Neural cell (in vitro differentiated cells): ENCODE results near the gene GAA. TPM values are rescaled to one million over a fixed set of nuclear protein-coding genes. Genes with fewer than 3 reads are reported as not detected.

Experiments
- H2AFZ ChIP-seq: fragments of 200-600, 300-800 bp; sonication (generic), shearing (Covaris generic); 2 replicates; pipeline ENCODE4 v1.6.0; 2014; ENCODE audit warnings: low read depth, mild to moderate bottlenecking, antibody characterized with exemption, low read length, moderate library complexity
- H3F3A ChIP-seq: fragments of 200-600 bp; shearing (Covaris generic); 2 replicates; pipeline ENCODE4 v1.6.1; 2016; ENCODE audit warnings: mild to moderate bottlenecking, moderate library complexity, mixed read lengths, antibody characterized with exemption, low read length; ENCODE audit not compliant: insufficient read depth, poor library complexity, severe bottlenecking
- H3K27ac ChIP-seq: fragments of 200-600, 300-800 bp; sonication (generic), shearing (Covaris generic); 2 replicates; pipeline ENCODE4 v1.5.1; 2014; ENCODE audit warnings: mild to moderate bottlenecking, low read length, moderate library complexity
- H3K27me3 ChIP-seq: fragments of 300-800, 200-600 bp; sonication (generic), shearing (Covaris generic); 2 replicates; pipeline ENCODE4 v1.6.0; 2014; ENCODE audit warnings: mild to moderate bottlenecking, low read depth, low read length, moderate library complexity; ENCODE audit not compliant: insufficient read depth
- H3K36me3 ChIP-seq: fragments of 300-800, 200-600 bp; sonication (generic), shearing (Covaris generic); 2 replicates; pipeline ENCODE4 v1.5.1; 2014; ENCODE audit warnings: mild to moderate bottlenecking, antibody characterized with exemption, low read length, moderate library complexity; ENCODE audit not compliant: insufficient read depth
- H3K4me2 ChIP-seq: fragments of 300-800, 200-600 bp; sonication (generic), shearing (Covaris generic); 2 replicates; pipeline ENCODE4 v1.6.0; 2014; ENCODE audit warnings: mild to moderate bottlenecking, low read length
- H3K4me3 ChIP-seq: fragments of 300-800, 200-600 bp; sonication (generic), shearing (Covaris generic); 2 replicates; pipeline ENCODE4 v1.5.1; 2014; ENCODE audit warnings: mild to moderate bottlenecking, low read length, moderate library complexity
- H3K79me2 ChIP-seq: fragments of 200-600 bp; shearing (Covaris generic); replicated peaks from 2 replicates; pipeline ENCODE4 v1.6.0; 2014; ENCODE audit warnings: mild to moderate bottlenecking, low read length, moderate library complexity; ENCODE audit not compliant: insufficient read depth
- H3K9ac ChIP-seq: fragments of 300-800, 200-600 bp; sonication (generic), shearing (Covaris generic); 2 replicates; pipeline ENCODE4 v1.6.1; 2016; ENCODE audit warnings: mild to moderate bottlenecking, low read length, mixed read lengths
- H3K9me2 ChIP-seq: fragments of 200-600 bp; shearing (Covaris generic); 2 replicates; pipeline ENCODE4 v1.6.1; 2016; ENCODE audit warnings: mild to moderate bottlenecking, low read length, mixed read lengths; ENCODE audit not compliant: insufficient read depth
- H3K9me3 ChIP-seq: fragments of 200-600, 300-800 bp; sonication (generic), shearing (Covaris generic); 2 replicates; pipeline ENCODE4 v1.6.1; 2016; ENCODE audit warnings: mild to moderate bottlenecking, mixed run types, low read length, moderate library complexity, mixed read lengths
- H4K20me1 ChIP-seq: fragments of 200-600 bp; shearing (Covaris generic); 2 replicates; pipeline ENCODE4 v1.6.1; 2016; ENCODE audit warnings: mild to moderate bottlenecking, mixed run types; ENCODE audit not compliant: insufficient read depth
- CTCF ChIP-seq: fragments of 450-650 bp; IDR thresholded peaks from 2 replicates; pipeline ENCODE4 v1.5.1; 2014; ENCODE audit warnings: antibody characterized with exemption, mild to moderate bottlenecking, moderate library complexity; ENCODE audit not compliant: poor library complexity, severe bottlenecking
- EP300 ChIP-seq: fragments of 450-650 bp; conservative IDR thresholded peaks from 2 replicates; pipeline ENCODE4 v1.6.1; 2014; ENCODE audit warnings: antibody characterized with exemption, mild to moderate bottlenecking, moderate library complexity; ENCODE audit not compliant: poor library complexity, severe bottlenecking
- EZH2 ChIP-seq: fragments of 200-600, 300-800 bp; shearing (Covaris generic), sonication (generic); IDR thresholded peaks from 2 replicates; pipeline ENCODE4 v1.6.1; 2014; ENCODE audit warnings: antibody characterized with exemption, low read length, borderline replicate concordance, mild to moderate bottlenecking; ENCODE audit not compliant: insufficient read depth, poor library complexity, severe bottlenecking
- MXI1 ChIP-seq: fragments of 450-650 bp; conservative IDR thresholded peaks from 2 replicates; pipeline ENCODE4 v1.6.1; 2014; ENCODE audit warnings: antibody characterized with exemption, mild to moderate bottlenecking; ENCODE audit not compliant: poor library complexity, severe bottlenecking
- POLR2AphosphoS5 ChIP-seq: IDR thresholded peaks from 2 replicates; pipeline ENCODE4 v1.6.1; 2012
- RAD21 ChIP-seq: fragments of 450-650 bp; conservative IDR thresholded peaks from 2 replicates; pipeline ENCODE4 v1.6.1; 2014; ENCODE audit warnings: antibody characterized with exemption, mild to moderate bottlenecking, moderate library complexity
- SMC3 ChIP-seq: fragments of 450-650 bp; conservative IDR thresholded peaks from 2 replicates; pipeline ENCODE4 v1.6.1; 2014; ENCODE audit warnings: antibody characterized with exemption, mild to moderate bottlenecking, moderate library complexity; ENCODE audit not compliant: poor library complexity
- TAF1 ChIP-seq: IDR thresholded peaks from 2 replicates; pipeline ENCODE4 v1.6.1; 2012; ENCODE audit warnings: low read depth
- polyA plus RNA-seq: library from polyadenylated mRNA; depleted of rRNA; stranded (reverse); fragments of >200 nt; gene quantifications from 2 replicates; pipeline ENCODE4 v1.2.3, GENCODE V29; 2014
- TF ChIP-seq, protein P1 (sequence below): IDR thresholded peaks from 2 replicates; pipeline ENCODE4 v1.6.1; 2012; ENCODE audit warnings: borderline replicate concordance

GAA gene
- polyA plus RNA-seq, 1 donor from 2014 or later: 58.9 TPM

- Histone ChIP-seq H3K4me2 (no peak overlapping the region), H3F3A (no peaks in the 10 kb centered on the region), H3K9ac (no peak overlapping the region), H3K4me3 (no peak overlapping the region), H3K27me3 (no peaks in the 10 kb centered on the region), H2AFZ (no peak overlapping the region), H3K36me3 (no peaks in the 10 kb centered on the region), H4K20me1 (no peaks in the 10 kb centered on the region), H3K79me2 (no peaks in the 10 kb centered on the region), H3K27ac (no peak overlapping the region), H3K9me2 (no peaks in the 10 kb centered on the region), H3K9me3 (no peaks in the 10 kb centered on the region)
- TF ChIP-seq, protein P1, sequence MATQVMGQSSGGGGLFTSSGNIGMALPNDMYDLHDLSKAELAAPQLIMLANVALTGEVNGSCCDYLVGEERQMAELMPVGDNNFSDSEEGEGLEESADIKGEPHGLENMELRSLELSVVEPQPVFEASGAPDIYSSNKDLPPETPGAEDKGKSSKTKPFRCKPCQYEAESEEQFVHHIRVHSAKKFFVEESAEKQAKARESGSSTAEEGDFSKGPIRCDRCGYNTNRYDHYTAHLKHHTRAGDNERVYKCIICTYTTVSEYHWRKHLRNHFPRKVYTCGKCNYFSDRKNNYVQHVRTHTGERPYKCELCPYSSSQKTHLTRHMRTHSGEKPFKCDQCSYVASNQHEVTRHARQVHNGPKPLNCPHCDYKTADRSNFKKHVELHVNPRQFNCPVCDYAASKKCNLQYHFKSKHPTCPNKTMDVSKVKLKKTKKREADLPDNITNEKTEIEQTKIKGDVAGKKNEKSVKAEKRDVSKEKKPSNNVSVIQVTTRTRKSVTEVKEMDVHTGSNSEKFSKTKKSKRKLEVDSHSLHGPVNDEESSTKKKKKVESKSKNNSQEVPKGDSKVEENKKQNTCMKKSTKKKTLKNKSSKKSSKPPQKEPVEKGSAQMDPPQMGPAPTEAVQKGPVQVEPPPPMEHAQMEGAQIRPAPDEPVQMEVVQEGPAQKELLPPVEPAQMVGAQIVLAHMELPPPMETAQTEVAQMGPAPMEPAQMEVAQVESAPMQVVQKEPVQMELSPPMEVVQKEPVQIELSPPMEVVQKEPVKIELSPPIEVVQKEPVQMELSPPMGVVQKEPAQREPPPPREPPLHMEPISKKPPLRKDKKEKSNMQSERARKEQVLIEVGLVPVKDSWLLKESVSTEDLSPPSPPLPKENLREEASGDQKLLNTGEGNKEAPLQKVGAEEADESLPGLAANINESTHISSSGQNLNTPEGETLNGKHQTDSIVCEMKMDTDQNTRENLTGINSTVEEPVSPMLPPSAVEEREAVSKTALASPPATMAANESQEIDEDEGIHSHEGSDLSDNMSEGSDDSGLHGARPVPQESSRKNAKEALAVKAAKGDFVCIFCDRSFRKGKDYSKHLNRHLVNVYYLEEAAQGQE: no peak
- TF ChIP-seq RAD21 (no peak), POLR2AphosphoS5 (no peak), EP300 (no peak), MXI1 (no peak), EZH2 (no peak), SMC3 (no peak), TAF1 (no peak), CTCF (no peak)
These were observed 33.9 kb upstream of the GAA start for GRCh38 chr17:80067393-80067986.

DNA sequence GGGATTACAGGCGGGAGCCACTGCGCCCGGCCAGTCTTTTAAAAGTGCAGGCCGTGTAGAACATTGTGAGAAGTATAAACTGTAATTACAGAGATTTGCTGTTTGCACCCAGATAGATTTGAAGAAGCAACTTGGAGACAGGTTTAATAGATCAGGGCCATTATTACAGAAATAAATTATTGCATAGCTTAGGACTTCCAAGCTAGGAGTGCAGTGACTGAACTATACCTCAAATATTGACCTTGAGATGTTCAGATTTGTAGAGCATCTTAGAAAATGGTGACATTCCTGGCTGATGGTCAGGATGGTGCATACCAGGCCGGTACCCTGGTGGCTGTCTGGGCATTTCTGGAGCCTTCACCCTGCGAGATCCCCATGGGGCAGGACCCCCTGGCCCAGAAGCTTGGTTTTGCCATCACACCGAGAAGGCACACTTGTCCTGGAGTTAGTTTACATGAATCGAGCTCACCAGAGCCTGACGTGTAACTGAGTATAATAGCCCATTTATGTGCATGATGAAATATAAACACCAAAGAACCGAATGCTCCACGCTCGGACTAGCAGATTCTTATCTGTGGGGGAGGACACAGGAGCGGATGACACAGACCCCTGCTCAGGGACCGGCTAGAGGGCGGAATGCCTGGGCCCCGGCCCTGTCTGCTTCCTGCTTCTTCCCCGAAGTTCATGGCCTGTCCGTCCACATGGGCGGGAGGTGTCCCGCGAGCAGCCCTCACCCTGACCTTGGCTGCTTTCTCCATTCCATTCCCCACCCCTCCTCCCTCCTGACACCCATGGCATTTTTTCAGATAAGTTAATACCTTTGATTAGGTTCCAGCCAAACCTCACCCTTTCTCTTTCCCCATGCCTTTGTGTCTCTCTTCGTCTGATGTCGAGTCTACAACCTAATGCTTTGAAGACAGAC, 32.8 kb upstream of the GAA start:
- no peaks in the 10 kb centered on the region for H3K79me2 ChIP-seq
- no peaks in the 10 kb centered on the region for H3K9me3 ChIP-seq
- no peak overlapping the region for H2AFZ ChIP-seq
- TF ChIP-seq MXI1 (no peak), SMC3 (no peak), RAD21 (no peak), TAF1 (no peak), POLR2AphosphoS5 (no peak), EP300 (no peak), CTCF (no peak), EZH2 (no peak)
- TF ChIP-seq, protein P1: no peak
- H3F3A ChIP-seq: no peaks in the 10 kb centered on the region
- no peak overlapping the region for H3K4me3 ChIP-seq
- no peaks in the 10 kb centered on the region for H3K36me3 ChIP-seq
- H4K20me1 ChIP-seq: no peaks in the 10 kb centered on the region
- no peaks in the 10 kb centered on the region for H3K27me3 ChIP-seq
- no peaks in the 10 kb centered on the region for H3K9me2 ChIP-seq
- no peak overlapping the region for H3K9ac ChIP-seq
- H3K4me2 ChIP-seq: no peak overlapping the region
- no peak overlapping the region for H3K27ac ChIP-seq
